HepG2 (cell line): ENCODE measurements around the gene PHF23. TPM values are rescaled to one million over a fixed set of nuclear protein-coding genes. Genes with fewer than 3 reads are reported as not detected.

Experiments used
- HINFP ChIP-seq: sonication (generic); formaldehyde crosslinking; IDR thresholded peaks from 2 replicates; pipeline ENCODE4 v1.4.0; 2020; ENCODE audit warnings: low read depth, mild to moderate bottlenecking, missing genetic modification reagents
- HNF1B ChIP-seq: sonication (generic); formaldehyde crosslinking; IDR thresholded peaks from 2 replicates; pipeline ENCODE4 v1.5.1; 2020; ENCODE audit warnings: mild to moderate bottlenecking, moderate library complexity, missing genetic modification reagents
- MAFK ChIP-seq, 2 experiments: IDR thresholded peaks in 1 of 2; conservative IDR thresholded peaks in 1 of 2; 2 replicates each; pipeline ENCODE4 v1.6.1; 2011; ENCODE audit warnings: improper control_type of control experiment in 2 of 2, low read length in 2 of 2
- MYC ChIP-seq: sonication (generic); formaldehyde crosslinking; IDR thresholded peaks from 2 replicates; pipeline ENCODE4 v1.9.0; 2021; ENCODE audit warnings: missing genetic modification reagents, borderline replicate concordance
- POLR2A ChIP-seq, 2 experiments: IDR thresholded peaks; 2 replicates each; pipeline ENCODE4 v1.6.1; 2011; ENCODE audit warnings: low read depth in 2 of 2, low read length in 2 of 2, mild to moderate bottlenecking in 1 of 2, moderate library complexity in 1 of 2; ENCODE audit not compliant: insufficient read depth in 1 of 2
- PRPF4 ChIP-seq: fragments of 200-400 bp; formaldehyde crosslinking; IDR thresholded peaks from 2 replicates; pipeline ENCODE4 v1.6.1; 2016; ENCODE audit warnings: low read length, low read depth; ENCODE audit not compliant: poor library complexity, severe bottlenecking
- SMAD1 ChIP-seq: sonication (generic); formaldehyde crosslinking; IDR thresholded peaks from 2 replicates; pipeline ENCODE4 v1.4.0; 2020; ENCODE audit warnings: missing genetic modification reagents, low read depth, mild to moderate bottlenecking, borderline replicate concordance
- SMYD3 ChIP-seq: sonication (generic); formaldehyde crosslinking; IDR thresholded peaks from 2 replicates; pipeline ENCODE4 v1.8.1; 2023; ENCODE audit warnings: mild to moderate bottlenecking, missing genetic modification reagents
- SOX6 ChIP-seq, 2 experiments: fragments of 450-650 bp in 1 of 2; sonication (generic) in 1 of 2; formaldehyde crosslinking in 1 of 2; IDR thresholded peaks; 2 replicates each; pipeline versions ENCODE4 v1.4.0 to v1.6.1; 2017 to 2020; ENCODE audit warnings: antibody characterized with exemption in 1 of 2, mild to moderate bottlenecking in 1 of 2, missing genetic modification reagents in 1 of 2
- XRCC5 ChIP-seq: fragments of 200-400 bp; formaldehyde crosslinking; optimal IDR thresholded peaks from 2 replicates; pipeline ENCODE3; 2017; ENCODE audit warnings: mild to moderate bottlenecking, low read length
- ZBTB49 ChIP-seq: sonication (generic); formaldehyde crosslinking; IDR thresholded peaks from 2 replicates; pipeline ENCODE4 v1.4.0; 2020; ENCODE audit warnings: missing genetic modification reagents, borderline replicate concordance
- ZKSCAN1 ChIP-seq: fragments of 150-350 bp; IDR thresholded peaks from 2 replicates; pipeline ENCODE4 v1.6.1; 2014; ENCODE audit warnings: low read length
- ZKSCAN5 ChIP-seq: sonication (generic); formaldehyde crosslinking; IDR thresholded peaks from 2 replicates; pipeline ENCODE4 v1.5.1; 2020; ENCODE audit warnings: mild to moderate bottlenecking, missing genetic modification reagents
- ZNF121 ChIP-seq: sonication (generic); formaldehyde crosslinking; IDR thresholded peaks from 2 replicates; pipeline ENCODE4 v1.5.0; 2020; ENCODE audit warnings: mild to moderate bottlenecking, missing genetic modification reagents
- ZNF597 ChIP-seq: sonication (generic); formaldehyde crosslinking; IDR thresholded peaks from 2 replicates; pipeline ENCODE4 v1.5.0; 2020; ENCODE audit warnings: missing genetic modification reagents
- ZNF652 ChIP-seq: IDR thresholded peaks from 2 replicates; pipeline ENCODE4 v1.6.1; 2016; ENCODE audit warnings: low read depth, borderline replicate concordance
- ZNF746 ChIP-seq: sonication (generic); formaldehyde crosslinking; IDR thresholded peaks from 2 replicates; pipeline ENCODE4 v1.8.0; 2022; ENCODE audit warnings: mild to moderate bottlenecking, missing genetic modification reagents
- polyA plus RNA-seq, 8 experiments: library from polyadenylated mRNA; depleted of rRNA in 3 of 8; stranded (reverse) in 7 of 8; unstranded in 1 of 8; fragments of >200 nt; fragmentation: Illumina TruSeq in 4 of 8; extraction: Trizol in 4 of 8; gene quantifications; 2 replicates each; pipeline versions ENCODE4 v1.2.1 to v1.2.3, GENCODE V29; 2011 to 2016; ENCODE audit warnings: low read depth in 4 of 8, missing spikeins in 1 of 8, mixed read lengths in 1 of 8; ENCODE audit not compliant: insufficient read depth in 1 of 8
- total RNA-seq, 5 experiments: library from RNA; depleted of rRNA; stranded (reverse); fragments of >200 nt; fragmentation: Illumina TruSeq; extraction: Trizol; gene quantifications; 2 replicates each; pipeline ENCODE4 v1.2.3, GENCODE V29; 2016; ENCODE audit warnings: low read depth in 1 of 5
- TF ChIP-seq, protein P1 (sequence below): sonication (generic); formaldehyde crosslinking; IDR thresholded peaks from 2 replicates; pipeline ENCODE4 v1.5.0; 2020; ENCODE audit warnings: mild to moderate bottlenecking, missing genetic modification reagents, moderate library complexity
- TF ChIP-seq, protein P2 (sequence below): sonication (generic); formaldehyde crosslinking; IDR thresholded peaks from 2 replicates; pipeline ENCODE4 v1.8.0; 2022; ENCODE audit warnings: mild to moderate bottlenecking, missing genetic modification reagents

The PHF23 gene
- total and polyA plus RNA-seq, 2 of the 13 experiments (the other 11 are each of a cell fraction or from before 2014, with no cell fraction given) = 27.6 to 33.2 TPM

- TF ChIP-seq SOX6 (IDR thresholded peaks at IDR 0.05) (no peak), SOX6 (CRISPR knock-in tag; IDR thresholded peaks at IDR 0.05) (no peak; the same call in 1 of the 2 replicates), PRPF4 (no peak), HNF1B (CRISPR knock-in tag) (no peak), ZNF652 (CRISPR knock-in tag) (no peak), ZNF597 (no peak), POLR2A (IDR thresholded peaks at IDR 0.05; ENCODE audit: insufficient read depth in 1 of 2, low read depth in 2 of 2, low read length in 2 of 2) (0 out of 4 replicates have a peak, but pooled peaks of 1 of the 2 experiments have one; percentile 37), HINFP (CRISPR knock-in tag) (peak; percentile 80), ZBTB49 (no peak), MAFK (conservative IDR thresholded peaks at IDR 0.05 in 1 of 2, IDR thresholded peaks at IDR 0.05 in 1 of 2; ENCODE audit: low read length in 2 of 2) (peak; percentile 18 to 51; a peak in 2 of 4 replicates), SMYD3 (CRISPR knock-in tag) (0 out of 2 replicates have a peak, but pooled peaks have one; percentile 48), XRCC5 (peak; percentile 29), ZNF746 (CRISPR knock-in tag) (no peak), ZKSCAN5 (CRISPR knock-in tag) (no peak), SMAD1 (0 out of 2 replicates have a peak, but pooled peaks have one; percentile 5), MYC (no peak), ZNF121 (CRISPR knock-in tag) (no peak), ZKSCAN1 (no peak)
- TF ChIP-seq, protein P1, sequence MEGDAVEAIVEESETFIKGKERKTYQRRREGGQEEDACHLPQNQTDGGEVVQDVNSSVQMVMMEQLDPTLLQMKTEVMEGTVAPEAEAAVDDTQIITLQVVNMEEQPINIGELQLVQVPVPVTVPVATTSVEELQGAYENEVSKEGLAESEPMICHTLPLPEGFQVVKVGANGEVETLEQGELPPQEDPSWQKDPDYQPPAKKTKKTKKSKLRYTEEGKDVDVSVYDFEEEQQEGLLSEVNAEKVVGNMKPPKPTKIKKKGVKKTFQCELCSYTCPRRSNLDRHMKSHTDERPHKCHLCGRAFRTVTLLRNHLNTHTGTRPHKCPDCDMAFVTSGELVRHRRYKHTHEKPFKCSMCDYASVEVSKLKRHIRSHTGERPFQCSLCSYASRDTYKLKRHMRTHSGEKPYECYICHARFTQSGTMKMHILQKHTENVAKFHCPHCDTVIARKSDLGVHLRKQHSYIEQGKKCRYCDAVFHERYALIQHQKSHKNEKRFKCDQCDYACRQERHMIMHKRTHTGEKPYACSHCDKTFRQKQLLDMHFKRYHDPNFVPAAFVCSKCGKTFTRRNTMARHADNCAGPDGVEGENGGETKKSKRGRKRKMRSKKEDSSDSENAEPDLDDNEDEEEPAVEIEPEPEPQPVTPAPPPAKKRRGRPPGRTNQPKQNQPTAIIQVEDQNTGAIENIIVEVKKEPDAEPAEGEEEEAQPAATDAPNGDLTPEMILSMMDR (CRISPR knock-in tag) = peak; percentile 76
- TF ChIP-seq, protein P2, sequence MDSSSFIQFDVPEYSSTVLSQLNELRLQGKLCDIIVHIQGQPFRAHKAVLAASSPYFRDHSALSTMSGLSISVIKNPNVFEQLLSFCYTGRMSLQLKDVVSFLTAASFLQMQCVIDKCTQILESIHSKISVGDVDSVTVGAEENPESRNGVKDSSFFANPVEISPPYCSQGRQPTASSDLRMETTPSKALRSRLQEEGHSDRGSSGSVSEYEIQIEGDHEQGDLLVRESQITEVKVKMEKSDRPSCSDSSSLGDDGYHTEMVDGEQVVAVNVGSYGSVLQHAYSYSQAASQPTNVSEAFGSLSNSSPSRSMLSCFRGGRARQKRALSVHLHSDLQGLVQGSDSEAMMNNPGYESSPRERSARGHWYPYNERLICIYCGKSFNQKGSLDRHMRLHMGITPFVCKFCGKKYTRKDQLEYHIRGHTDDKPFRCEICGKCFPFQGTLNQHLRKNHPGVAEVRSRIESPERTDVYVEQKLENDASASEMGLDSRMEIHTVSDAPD (CRISPR knock-in tag) = peak; percentile 68; the same call in 1 of the 2 replicates
Observed at GRCh38 chr17:7220593-7221277, 18.5 kb downstream of the PHF23 start (continued).
